GM19468 (cell line): ENCODE measurements around the gene SH3PXD2B.
"Not testable (repeated sequence)": the region's sequence is repeated elsewhere in the genome, so short reads cannot be mapped to it uniquely, and the experiment has no call there.

Experiments
- ATAC-seq: cut with Tn5 transposase; IDR thresholded peaks from one replicate; pipeline ENCODE4 v1.9.1; 2021; ENCODE audit warnings: mild to moderate bottlenecking, moderate library complexity, moderate number of reproducible peaks; ENCODE audit not compliant: unreplicated experiment; ENCODE audit errors: extremely low read depth

The SH3PXD2B gene

GRCh38 chr5:172319708-172320441 is 134.4 kb downstream of the SH3PXD2B start:
- no peak for ATAC-seq

GRCh38 chr5:172315587-172316493 is 138.5 kb downstream of the SH3PXD2B start:
- no peak for ATAC-seq

GRCh38 chr5:172313915-172314314 is 140.4 kb downstream of the SH3PXD2B start:
- ATAC-seq = no peak

GRCh38 chr5:172312286-172312685 is 142.0 kb downstream of the SH3PXD2B start:
- ATAC-seq = no peak

- ATAC-seq = no peak
These were observed 142.7 kb downstream of the SH3PXD2B start for GRCh38 chr5:172311605-172312004.

GRCh38 chr5:172311026-172311425 is 143.3 kb downstream of the SH3PXD2B start:
- ATAC-seq = no peak

GRCh38 chr5:172305380-172305779 is 148.9 kb downstream of the SH3PXD2B start:
- ATAC-seq = no peak

GRCh38 chr5:172303572-172304335 is 150.6 kb downstream of the SH3PXD2B start:
- ATAC-seq = no peak

- ATAC-seq = no peak
These were observed 151.2 kb downstream of the SH3PXD2B start for GRCh38 chr5:172303162-172303561.

- ATAC-seq = no peak
These were observed 152.1 kb downstream of the SH3PXD2B start for GRCh38 chr5:172302047-172302710.

GRCh38 chr5:172299916-172300439 is 154.3 kb downstream of the SH3PXD2B start:
- no peak for ATAC-seq

GRCh38 chr5:172294831-172295230 is 159.5 kb downstream of the SH3PXD2B start:
- ATAC-seq = no peak

- no peak for ATAC-seq
These were observed 160.5 kb downstream of the SH3PXD2B start for GRCh38 chr5:172293745-172294342.

- ATAC-seq = peak; percentile 32
These were observed 161.1 kb downstream of the SH3PXD2B start for GRCh38 chr5:172293054-172293744.

GRCh38 chr5:172291837-172292236 is 162.5 kb downstream of the SH3PXD2B start:
- not testable (repeated sequence) for ATAC-seq

- ATAC-seq = no peak
These were observed 165.9 kb downstream of the SH3PXD2B start for GRCh38 chr5:172288465-172288864.

GRCh38 chr5:172287140-172287539 is 167.2 kb downstream of the SH3PXD2B start:
- not testable (repeated sequence) for ATAC-seq

- no peak for ATAC-seq
These were observed 168.8 kb downstream of the SH3PXD2B start for GRCh38 chr5:172285226-172286143.
